ENCODE data around the gene NEK4.

Gene NEK4

GRCh38 chr3:52663098-52663497 lies 107.6 kb downstream of the NEK4 start:
- no peak for DNase-seq (ENCODE audit: low read depth in 3 of 3)

DNA sequence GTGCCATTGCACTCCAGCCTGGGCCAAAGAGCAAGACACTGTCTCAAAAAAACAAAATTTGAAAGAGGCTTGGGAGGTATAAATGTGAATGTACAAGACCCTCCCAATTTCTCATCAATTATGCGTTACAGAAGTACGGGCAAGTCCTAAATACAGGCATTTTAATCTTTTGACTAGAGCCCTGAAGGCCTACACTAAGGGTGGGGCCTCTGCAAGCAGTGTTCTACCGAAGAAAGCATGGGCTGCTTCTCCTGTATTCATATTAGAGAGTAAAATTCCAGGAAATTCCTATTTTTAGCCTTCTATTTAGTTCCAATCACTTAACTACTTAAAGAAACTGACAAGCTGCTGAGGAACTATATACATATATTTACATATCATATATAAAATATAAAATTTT lies 110.7 kb downstream of the NEK4 start:
- no peak for DNase-seq (ENCODE audit: low read depth in 3 of 3)
